Measurements from ENCODE around the gene SAXO1.

- TF ChIP-seq, protein P1, sequence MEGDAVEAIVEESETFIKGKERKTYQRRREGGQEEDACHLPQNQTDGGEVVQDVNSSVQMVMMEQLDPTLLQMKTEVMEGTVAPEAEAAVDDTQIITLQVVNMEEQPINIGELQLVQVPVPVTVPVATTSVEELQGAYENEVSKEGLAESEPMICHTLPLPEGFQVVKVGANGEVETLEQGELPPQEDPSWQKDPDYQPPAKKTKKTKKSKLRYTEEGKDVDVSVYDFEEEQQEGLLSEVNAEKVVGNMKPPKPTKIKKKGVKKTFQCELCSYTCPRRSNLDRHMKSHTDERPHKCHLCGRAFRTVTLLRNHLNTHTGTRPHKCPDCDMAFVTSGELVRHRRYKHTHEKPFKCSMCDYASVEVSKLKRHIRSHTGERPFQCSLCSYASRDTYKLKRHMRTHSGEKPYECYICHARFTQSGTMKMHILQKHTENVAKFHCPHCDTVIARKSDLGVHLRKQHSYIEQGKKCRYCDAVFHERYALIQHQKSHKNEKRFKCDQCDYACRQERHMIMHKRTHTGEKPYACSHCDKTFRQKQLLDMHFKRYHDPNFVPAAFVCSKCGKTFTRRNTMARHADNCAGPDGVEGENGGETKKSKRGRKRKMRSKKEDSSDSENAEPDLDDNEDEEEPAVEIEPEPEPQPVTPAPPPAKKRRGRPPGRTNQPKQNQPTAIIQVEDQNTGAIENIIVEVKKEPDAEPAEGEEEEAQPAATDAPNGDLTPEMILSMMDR (IDR thresholded peaks at IDR 0.05 in 4 of 5, conservative IDR thresholded peaks at IDR 0.05 in 1 of 5): no peak
- no peak for TF ChIP-seq POLR2A (IDR thresholded peaks at IDR 0.05)
Measured at GRCh38 chr9:19050637-19051591, 17.9 kb upstream of the SAXO1 start.
